Measurements from ENCODE around the gene VGLL3.

The VGLL3 gene, protein sequence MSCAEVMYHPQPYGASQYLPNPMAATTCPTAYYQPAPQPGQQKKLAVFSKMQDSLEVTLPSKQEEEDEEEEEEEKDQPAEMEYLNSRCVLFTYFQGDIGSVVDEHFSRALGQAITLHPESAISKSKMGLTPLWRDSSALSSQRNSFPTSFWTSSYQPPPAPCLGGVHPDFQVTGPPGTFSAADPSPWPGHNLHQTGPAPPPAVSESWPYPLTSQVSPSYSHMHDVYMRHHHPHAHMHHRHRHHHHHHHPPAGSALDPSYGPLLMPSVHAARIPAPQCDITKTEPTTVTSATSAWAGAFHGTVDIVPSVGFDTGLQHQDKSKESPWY

DNA sequence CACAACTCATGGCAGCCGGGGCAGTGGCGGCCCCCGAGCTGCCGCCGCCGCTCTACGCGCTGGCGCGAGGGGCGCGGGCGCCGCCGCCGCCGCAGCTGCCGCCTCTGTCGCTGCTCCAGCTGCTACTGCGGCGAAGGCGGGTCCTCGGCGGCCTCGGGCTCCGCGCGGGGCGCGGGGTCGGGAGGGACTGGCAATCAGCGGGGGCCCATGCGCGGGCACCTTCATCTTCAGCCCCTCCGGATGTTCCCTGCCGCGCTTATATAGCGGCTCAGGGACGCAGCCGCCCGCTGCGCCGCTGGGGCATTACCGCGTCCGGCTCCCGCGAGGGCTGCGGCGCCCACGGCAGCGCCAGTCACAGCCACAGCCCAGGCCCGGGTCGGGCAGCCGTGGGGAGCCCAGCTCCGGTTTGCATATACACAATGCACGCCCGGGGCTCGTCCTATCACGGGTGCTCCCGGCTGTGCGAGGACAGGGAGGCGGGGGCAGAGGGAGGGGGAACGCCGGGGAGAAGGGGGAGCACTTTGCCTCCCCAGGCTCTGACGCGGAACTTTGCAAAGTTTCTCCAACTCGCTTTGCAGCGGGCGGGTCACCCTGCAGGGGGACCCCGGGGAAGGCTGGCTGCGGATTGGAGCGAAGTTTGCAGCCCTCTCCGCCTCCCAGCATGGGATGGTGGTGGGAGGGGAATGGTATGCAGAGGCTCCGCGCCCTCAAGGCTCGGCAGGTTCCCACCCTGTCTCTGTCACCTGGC lies at the start of gene VGLL3:
Gene VGLL3 (minus strand): TSS at position 416 of the 748 bp plus-strand sequence. CDS start 406 bp downstream, at position 10.
- TF ChIP-seq GATA3 (IDR thresholded peaks at IDR 0.05; ENCODE audit: low read depth, low read length) (no peak), GATA2 (IDR thresholded peaks at IDR 0.05; ENCODE audit: low read depth, low read length) (no peak)

DNA sequence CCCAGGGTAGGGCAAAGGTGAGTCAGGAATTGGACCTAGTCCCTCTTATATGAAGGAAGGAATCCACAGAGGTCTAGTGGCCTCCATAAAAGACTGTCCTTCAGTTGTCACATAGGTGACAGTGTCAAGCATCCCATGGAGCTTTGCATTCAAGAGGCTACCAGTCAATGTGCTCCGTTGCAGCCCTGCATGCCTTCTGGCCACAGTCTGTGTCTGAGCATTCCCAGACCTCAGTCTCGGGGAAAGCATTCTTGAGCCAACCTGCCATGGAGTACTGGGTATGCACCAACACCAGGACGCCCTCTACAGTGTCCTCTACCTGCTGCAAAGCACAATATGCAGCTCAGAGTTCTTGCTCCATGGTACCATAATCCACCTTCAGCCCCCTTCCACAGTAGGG lies 46.7 kb upstream of the VGLL3 start:
- TF ChIP-seq GATA2 (IDR thresholded peaks at IDR 0.05; ENCODE audit: low read depth, low read length) = no peak

DNA sequence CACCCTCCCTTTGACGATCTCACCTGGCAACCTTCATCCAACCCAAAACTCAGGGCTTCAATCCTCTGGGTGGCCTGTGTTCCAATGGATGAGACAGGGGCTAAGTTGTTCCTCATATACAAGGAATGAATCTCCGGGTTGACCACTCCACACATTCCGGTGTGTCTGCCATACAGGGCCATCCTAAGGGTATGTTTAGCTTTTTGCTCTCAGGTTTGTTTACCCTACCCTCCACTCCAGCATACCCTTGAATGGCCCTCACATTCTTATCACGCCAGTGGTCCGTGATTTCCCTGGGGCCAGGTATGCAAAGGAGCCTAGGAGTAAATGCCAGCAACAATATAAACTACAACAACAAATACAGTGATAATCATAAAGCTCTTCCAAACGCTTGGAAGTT lies 45.7 kb upstream of the VGLL3 start:
- TF ChIP-seq GATA3 (IDR thresholded peaks at IDR 0.05; ENCODE audit: low read depth, low read length) = no peak
- TF ChIP-seq GATA2 (IDR thresholded peaks at IDR 0.05; ENCODE audit: low read depth, low read length) = no peak

DNA sequence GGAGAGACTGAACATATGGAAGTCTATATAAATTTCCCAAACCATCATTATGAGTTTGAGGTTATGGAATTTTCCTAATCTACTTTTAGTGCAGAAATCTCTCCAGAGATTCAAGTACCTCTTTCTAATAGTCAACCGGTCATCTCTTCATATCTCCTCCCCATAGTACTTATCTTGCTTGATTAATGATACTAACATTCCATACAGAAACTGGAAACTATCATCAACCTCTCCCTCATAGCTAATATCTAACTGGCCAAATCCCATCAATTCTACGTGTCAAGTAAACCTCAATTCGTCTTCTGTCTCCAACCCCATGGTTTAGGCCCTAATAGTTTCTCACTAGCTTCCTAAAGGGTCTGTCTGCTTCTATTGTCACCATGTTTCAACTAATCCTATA lies 44.4 kb upstream of the VGLL3 start:
- no peak for TF ChIP-seq GATA3 (IDR thresholded peaks at IDR 0.05; ENCODE audit: low read depth, low read length)
- no peak for TF ChIP-seq GATA2 (IDR thresholded peaks at IDR 0.05; ENCODE audit: low read depth, low read length)

DNA sequence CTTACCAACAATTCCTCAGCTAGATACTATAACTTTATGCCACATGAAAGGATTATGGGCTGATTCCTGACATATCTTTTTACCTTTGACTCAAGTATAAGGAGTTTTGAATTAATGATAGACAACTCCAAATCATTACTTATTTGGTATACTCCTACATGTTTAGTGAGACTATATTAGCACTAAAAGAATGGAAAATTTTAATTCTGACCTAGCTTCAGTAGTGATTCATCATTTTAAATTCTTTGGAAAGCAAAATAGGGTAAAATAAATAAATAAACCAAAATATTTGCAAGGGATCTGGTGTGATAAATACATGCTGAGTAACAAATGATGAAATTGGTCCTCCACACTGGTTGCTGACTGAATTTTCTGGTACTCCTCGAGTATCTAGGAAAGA lies 42.3 kb upstream of the VGLL3 start:
- TF ChIP-seq GATA2 (IDR thresholded peaks at IDR 0.05; ENCODE audit: low read depth, low read length) = no peak

DNA sequence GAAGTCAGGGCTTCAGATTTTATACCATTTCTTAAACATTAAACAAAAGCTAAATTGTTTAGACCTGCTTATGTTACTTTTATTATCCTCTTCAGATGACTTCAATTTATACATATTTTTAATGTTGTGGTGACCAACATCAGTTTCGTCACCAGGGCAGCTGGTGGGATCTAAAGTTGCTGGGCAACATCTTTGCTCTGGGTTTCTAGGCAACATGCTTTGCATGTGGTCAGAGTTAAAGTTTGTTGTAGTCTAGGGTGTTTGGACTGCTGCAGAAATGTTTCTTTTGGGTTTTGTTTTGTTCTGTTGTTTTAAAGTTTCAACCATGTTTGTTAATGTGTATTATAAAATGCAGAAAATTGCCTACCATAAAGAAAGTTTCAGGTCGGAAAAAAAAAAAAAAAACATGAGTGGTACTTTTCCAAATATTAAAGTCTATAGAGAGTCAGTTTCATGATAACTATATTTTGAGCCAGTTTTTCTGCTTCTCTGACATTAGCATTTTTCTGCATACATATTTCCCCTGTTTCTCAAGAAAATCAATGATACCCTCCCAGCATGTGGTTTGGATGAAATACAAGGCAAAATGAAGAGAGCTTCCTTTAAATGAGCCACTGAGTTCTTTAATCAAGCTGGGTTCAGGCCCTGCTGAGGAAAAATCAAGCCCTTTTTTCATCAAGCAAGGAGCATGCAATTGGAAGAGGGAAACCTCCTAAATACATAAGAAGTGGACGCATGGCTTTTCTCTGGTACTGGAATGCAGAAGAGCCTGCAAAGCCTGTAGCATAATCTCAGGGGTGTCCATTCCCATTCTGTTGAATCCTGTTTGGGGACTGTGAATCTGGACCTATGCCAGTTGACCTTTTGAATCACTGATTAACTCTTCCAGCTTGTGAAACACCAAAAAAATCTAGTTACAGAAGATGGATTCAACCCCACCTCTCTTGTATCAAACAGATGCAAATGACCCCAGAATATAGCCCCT lies 35.0 kb upstream of the VGLL3 start:
- TF ChIP-seq GATA2 (IDR thresholded peaks at IDR 0.05; ENCODE audit: low read depth, low read length) = no peak
- no peak for TF ChIP-seq GATA3 (IDR thresholded peaks at IDR 0.05; ENCODE audit: low read depth, low read length)

DNA sequence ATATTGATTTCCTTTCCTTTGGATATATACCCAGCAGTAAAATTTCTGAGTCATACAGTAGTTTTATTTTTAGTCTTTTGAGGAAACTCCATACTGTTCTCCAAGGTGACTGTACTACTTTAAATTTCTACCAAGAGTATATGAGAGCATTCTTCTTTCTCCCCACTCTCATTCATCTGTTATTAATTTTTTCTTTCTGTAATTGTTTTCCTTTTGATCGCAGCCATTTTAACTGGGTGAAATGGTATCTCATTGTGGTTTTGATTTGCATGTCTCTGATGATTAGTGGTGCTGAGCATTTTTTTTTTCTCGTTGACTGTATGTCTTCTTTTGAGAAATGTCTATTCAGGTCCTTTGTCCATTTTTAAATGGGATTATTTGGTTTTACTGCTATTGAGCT lies 18.3 kb upstream of the VGLL3 start:
- no peak for TF ChIP-seq GATA3 (IDR thresholded peaks at IDR 0.05; ENCODE audit: low read depth, low read length)
- TF ChIP-seq GATA2 (IDR thresholded peaks at IDR 0.05; ENCODE audit: low read depth, low read length) = no peak

DNA sequence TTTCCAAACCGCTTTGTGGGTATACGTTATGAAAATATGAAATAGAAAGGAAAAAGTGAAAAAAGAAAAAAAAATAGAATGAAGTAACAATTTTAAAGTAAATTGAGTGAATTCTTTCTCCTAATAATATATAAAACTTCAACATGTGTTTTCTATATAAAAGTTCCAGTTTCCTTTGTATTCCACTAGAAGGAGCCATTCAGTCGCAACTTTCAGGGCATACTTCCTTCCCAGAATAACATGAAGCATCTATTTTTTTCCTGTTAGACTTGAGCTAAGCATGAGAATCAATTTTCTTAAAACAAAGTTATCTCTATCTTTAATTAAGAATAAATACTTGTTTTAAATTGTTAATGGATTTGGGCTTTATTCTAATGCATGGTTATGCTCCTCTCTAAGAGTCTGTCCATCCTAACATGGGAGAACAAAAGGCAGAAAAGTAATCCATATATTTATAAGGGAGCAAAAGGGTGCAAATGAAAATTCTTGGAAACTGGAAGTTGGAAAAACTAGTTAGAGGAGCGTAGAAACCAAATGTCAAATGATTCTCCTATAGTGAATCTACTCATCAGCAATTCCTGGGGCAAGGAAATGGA lies 16.0 kb upstream of the VGLL3 start:
- TF ChIP-seq GATA3 (IDR thresholded peaks at IDR 0.05; ENCODE audit: low read depth, low read length) (no peak), GATA2 (IDR thresholded peaks at IDR 0.05; ENCODE audit: low read depth, low read length) (no peak)

DNA sequence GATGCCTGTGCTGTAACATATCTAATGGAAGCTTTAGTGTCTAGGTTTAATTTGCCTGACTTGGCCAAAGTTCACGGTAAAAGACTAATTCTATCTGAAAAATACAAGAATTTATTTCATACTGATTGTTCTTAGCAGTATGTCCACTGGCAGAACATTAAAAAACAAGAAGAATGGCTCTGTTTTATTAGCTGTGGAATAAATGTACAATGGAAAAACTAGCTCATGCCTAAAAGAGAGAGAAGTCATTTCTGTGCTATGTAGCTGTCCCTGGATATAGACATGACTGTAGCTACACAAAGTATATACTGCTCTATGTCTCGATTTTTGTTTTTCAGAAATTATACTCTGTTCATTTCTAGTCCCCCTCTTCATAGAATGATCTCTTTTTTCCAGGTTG lies 13.9 kb upstream of the VGLL3 start:
- TF ChIP-seq GATA2 (IDR thresholded peaks at IDR 0.05; ENCODE audit: low read depth, low read length) = no peak
- TF ChIP-seq GATA3 (IDR thresholded peaks at IDR 0.05; ENCODE audit: low read depth, low read length) = no peak

DNA sequence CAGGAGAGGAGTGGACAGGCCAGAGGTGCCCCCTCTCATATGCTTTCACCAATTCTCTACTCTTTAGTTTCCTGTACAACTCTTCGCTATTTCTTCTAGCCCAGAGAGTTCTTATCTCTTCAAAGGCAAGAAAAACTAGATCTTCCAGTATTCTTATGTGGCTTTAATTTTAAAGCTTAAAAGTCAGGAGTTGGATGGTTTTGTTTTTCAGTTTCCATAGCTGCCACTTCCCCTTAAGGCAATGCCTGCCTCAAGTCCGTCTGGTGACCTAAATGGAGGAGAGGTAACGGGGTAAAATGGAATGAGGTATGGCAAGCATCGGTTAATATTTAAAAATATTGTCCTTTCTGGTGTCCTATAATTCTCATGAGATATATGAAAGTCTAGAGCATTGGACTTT lies 11.4 kb upstream of the VGLL3 start:
- no peak for TF ChIP-seq GATA2 (IDR thresholded peaks at IDR 0.05; ENCODE audit: low read depth, low read length)
- no peak for TF ChIP-seq GATA3 (IDR thresholded peaks at IDR 0.05; ENCODE audit: low read depth, low read length)

DNA sequence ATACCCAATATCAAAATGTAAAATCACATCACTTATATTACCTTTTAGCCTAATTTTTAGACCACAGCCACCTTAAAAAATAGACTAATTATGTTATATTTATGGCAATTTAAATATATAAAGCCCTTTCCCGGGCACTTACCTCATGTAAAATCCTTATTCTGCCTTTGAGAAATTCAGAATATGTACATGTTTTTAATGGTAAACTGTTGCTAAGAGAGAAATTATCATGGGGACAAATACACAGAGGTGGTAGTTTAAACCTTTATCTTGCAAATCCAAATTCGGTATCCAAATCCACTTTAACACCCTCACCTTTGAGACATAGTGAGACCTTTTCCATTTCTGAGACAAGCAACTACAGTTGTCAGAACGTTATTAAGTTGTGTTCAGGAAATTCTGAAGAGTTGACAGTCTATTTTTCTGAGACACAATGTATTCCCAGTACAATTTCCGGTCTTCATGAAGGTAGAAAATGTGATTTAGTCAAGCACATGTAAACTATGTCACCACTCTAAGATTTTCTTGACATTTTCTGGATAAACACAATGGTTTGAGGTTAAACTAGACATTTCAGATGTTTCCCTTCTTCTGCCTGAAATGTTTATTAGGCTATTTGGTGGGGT lies 10.6 kb upstream of the VGLL3 start:
- no peak for TF ChIP-seq GATA3 (IDR thresholded peaks at IDR 0.05; ENCODE audit: low read depth, low read length)
- no peak for TF ChIP-seq GATA2 (IDR thresholded peaks at IDR 0.05; ENCODE audit: low read depth, low read length)

DNA sequence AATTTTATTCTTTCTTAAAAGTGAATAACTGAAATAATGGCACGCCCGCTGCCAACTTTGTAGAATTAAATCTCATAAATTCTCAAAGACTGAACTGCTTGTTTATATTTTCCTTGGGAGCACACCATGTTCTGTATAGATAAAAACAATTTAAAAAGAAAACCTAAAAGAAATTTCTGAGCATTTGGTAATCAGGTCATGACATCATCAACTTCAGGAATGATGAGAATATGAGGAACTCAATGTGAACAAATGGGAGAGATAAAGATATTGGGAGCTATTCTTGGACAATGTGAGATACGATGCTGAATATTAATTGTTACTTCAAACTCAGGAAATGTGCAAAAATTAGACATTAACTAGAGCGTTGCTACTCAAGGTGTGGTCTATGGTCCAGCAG lies 10.0 kb upstream of the VGLL3 start:
- TF ChIP-seq GATA3 (IDR thresholded peaks at IDR 0.05; ENCODE audit: low read depth, low read length) (no peak), GATA2 (IDR thresholded peaks at IDR 0.05; ENCODE audit: low read depth, low read length) (no peak)

DNA sequence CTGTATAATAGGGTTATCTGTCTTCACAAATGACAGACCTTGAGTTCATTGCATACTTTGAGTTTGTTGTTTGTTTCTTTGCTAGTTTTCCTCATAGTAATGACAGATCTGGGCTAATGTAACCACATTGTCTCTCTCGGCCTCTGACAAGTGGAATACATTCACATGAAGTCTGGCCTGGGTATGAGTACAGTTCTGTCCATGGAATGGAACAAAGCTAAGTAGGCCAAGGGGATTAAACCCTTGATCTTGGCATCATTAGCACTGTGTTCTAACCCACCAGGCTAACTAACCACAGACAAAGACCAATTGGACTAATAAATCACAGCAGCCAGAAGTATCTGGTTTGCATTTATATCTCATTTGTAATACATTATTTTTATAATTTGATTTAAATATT lies 7.6 kb upstream of the VGLL3 start:
- TF ChIP-seq GATA2 (IDR thresholded peaks at IDR 0.05; ENCODE audit: low read depth, low read length) (no peak), GATA3 (IDR thresholded peaks at IDR 0.05; ENCODE audit: low read depth, low read length) (no peak)

All from SH-SY5Y (cell line).